Astrocyte (in vitro differentiated cells and primary cell): ENCODE measurements around the gene LIME1. TPM values are rescaled to one million over a fixed set of nuclear protein-coding genes. Genes with fewer than 3 reads are reported as not detected.

Experiments
- DNase-seq: peaks from one replicate; pipeline ENCODE4 v3.0.0-alpha.2; 2010; ENCODE audit warnings: low read depth
- FAIRE-seq: peaks from 2 replicates; lab custom pipeline; 2011; peaks lifted over from hg19 to GRCh38; lab: Jason Lieb, UNC
- H2AFZ ChIP-seq: 2 replicates; pipeline ENCODE4 v1.6.0; 2012; ENCODE audit warnings: low read depth, low read length, inconsistent platforms
- H3K27ac ChIP-seq: 2 replicates; pipeline ENCODE4 v1.5.1; 2011; ENCODE audit warnings: low read depth, low read length, inconsistent platforms
- H3K27me3 ChIP-seq: 2 replicates; pipeline ENCODE4 v1.6.0; 2011; ENCODE audit warnings: low read length, inconsistent platforms; ENCODE audit not compliant: insufficient read depth
- H3K36me3 ChIP-seq: 2 replicates; pipeline ENCODE4 v1.5.1; 2011; ENCODE audit warnings: low read length, inconsistent platforms; ENCODE audit not compliant: insufficient read depth
- H3K4me1 ChIP-seq: 2 replicates; pipeline ENCODE4 v1.5.1; 2011; ENCODE audit warnings: low read length, inconsistent platforms; ENCODE audit not compliant: insufficient read depth
- H3K4me2 ChIP-seq: 2 replicates; pipeline ENCODE4 v1.6.0; 2012; ENCODE audit warnings: low read length, inconsistent platforms
- H3K4me3 ChIP-seq: 2 replicates; pipeline ENCODE4 v1.5.1; 2011; ENCODE audit warnings: low read depth, mild to moderate bottlenecking, low read length, inconsistent platforms; ENCODE audit not compliant: insufficient read depth
- H3K79me2 ChIP-seq: 2 replicates; pipeline ENCODE4 v1.6.0; 2012; ENCODE audit warnings: mild to moderate bottlenecking, low read length, inconsistent platforms; ENCODE audit not compliant: insufficient read depth
- H3K9ac ChIP-seq: 2 replicates; pipeline ENCODE4 v1.6.0; 2012; ENCODE audit warnings: mild to moderate bottlenecking, low read length, inconsistent platforms
- H3K9me3 ChIP-seq: 2 replicates; pipeline ENCODE4 v1.5.1; 2012; ENCODE audit warnings: low read depth, mild to moderate bottlenecking, low read length, inconsistent platforms; ENCODE audit not compliant: insufficient read depth
- H4K20me1 ChIP-seq: 2 replicates; pipeline ENCODE4 v1.6.0; 2012; ENCODE audit warnings: low read length, inconsistent platforms; ENCODE audit not compliant: insufficient read depth
- H3K27ac Mint-ChIP-seq: one replicate; pipeline ENCODE4 v1.8.0; 2021; ENCODE audit warnings: mild to moderate bottlenecking, mixed read lengths; ENCODE audit not compliant: unreplicated experiment
- H3K27me3 Mint-ChIP-seq: one replicate; pipeline ENCODE4 v1.8.0; 2021; ENCODE audit warnings: low read depth, mixed read lengths; ENCODE audit not compliant: unreplicated experiment
- H3K36me3 Mint-ChIP-seq: one replicate; pipeline ENCODE4 v1.8.0; 2021; ENCODE audit warnings: low read depth, mixed read lengths; ENCODE audit not compliant: unreplicated experiment
- H3K4me1 Mint-ChIP-seq: one replicate; pipeline ENCODE4 v1.8.0; 2021; ENCODE audit warnings: low read depth, mixed read lengths; ENCODE audit not compliant: unreplicated experiment
- H3K4me3 Mint-ChIP-seq: one replicate; pipeline ENCODE4 v1.8.0; 2021; ENCODE audit warnings: mild to moderate bottlenecking, moderate library complexity, mixed read lengths; ENCODE audit not compliant: unreplicated experiment
- H3K9me3 Mint-ChIP-seq: one replicate; pipeline ENCODE4 v1.8.0; 2021; ENCODE audit warnings: mild to moderate bottlenecking, mixed read lengths; ENCODE audit not compliant: unreplicated experiment
- EZH2 ChIP-seq: IDR thresholded peaks from 2 replicates; pipeline ENCODE4 v1.6.1; 2012; ENCODE audit warnings: mild to moderate bottlenecking, low read length, inconsistent platforms; ENCODE audit not compliant: insufficient read depth
- total RNA-seq: library from RNA; stranded (reverse); gene quantifications from 2 replicates; pipeline ENCODE4 v1.2.1, GENCODE V29; 2021
- TF ChIP-seq, protein P1 (sequence below): IDR thresholded peaks from 2 replicates; pipeline ENCODE4 v1.5.1; 2011; ENCODE audit warnings: low read depth, mild to moderate bottlenecking, inconsistent platforms, low read length, moderate library complexity; ENCODE audit not compliant: insufficient read depth

Gene LIME1
- total RNA-seq, 1 donor from 2014 or later, result 7.6 TPM

DNA sequence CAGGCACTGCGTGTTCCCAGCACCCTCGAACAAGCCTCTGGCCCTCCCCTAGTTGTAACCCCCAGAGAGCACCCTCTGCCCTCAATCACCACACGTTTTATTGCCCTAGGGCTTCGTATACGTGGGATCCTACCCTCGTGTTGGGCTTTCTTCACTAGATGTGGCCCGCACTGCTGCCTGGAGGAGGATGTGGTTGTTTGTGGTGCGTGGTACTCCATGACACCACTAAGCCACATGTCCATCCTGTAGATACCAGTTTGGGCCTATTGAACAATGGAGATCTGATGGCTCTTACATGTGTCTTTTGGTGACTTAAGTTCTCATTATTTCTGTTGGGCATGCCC is 20.2 kb downstream of the LIME1 start:
- H3K27me3 Mint-ChIP-seq, result no peaks in the 10 kb centered on the region

DNA sequence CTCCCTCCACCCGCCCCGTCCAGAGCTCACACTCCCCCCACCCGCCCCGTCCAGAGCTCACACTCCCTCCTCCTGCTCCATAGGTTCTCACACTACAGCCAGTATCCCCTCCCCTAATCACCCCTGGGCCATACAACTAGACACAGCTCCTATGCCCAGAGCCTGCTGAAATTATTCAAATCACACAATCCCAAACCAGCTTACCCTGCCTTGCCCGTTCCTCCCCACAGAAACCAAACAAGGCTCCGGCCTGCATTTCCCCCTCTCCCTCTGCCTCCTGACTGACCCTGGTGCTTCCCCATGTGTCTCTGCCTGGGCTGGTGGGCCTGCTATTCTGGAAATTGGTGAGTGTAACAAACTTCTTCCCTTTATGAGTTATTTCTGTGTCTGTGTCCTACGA is 21.7 kb downstream of the LIME1 start:
- Histone ChIP-seq H3K9me3 (no peaks in the 10 kb centered on the region), H3K27ac (no peak overlapping the region), H3K4me3 (no peak overlapping the region), H4K20me1 (peaks cover 3% of the 10 kb centered on the region), H2AFZ (no peak overlapping the region), H3K4me1 (no peaks in the 10 kb centered on the region), H3K9ac (no peak overlapping the region), H3K79me2 (no peaks in the 10 kb centered on the region), H3K4me2 (no peak overlapping the region), H3K27me3 (no peaks in the 10 kb centered on the region), H3K36me3 (no peaks in the 10 kb centered on the region)
- DNase-seq (no peak), FAIRE-seq (no peak)
- peaks cover 12% of the 10 kb centered on the region for H3K36me3 Mint-ChIP-seq
- no peak for TF ChIP-seq EZH2
- TF ChIP-seq, protein P1, sequence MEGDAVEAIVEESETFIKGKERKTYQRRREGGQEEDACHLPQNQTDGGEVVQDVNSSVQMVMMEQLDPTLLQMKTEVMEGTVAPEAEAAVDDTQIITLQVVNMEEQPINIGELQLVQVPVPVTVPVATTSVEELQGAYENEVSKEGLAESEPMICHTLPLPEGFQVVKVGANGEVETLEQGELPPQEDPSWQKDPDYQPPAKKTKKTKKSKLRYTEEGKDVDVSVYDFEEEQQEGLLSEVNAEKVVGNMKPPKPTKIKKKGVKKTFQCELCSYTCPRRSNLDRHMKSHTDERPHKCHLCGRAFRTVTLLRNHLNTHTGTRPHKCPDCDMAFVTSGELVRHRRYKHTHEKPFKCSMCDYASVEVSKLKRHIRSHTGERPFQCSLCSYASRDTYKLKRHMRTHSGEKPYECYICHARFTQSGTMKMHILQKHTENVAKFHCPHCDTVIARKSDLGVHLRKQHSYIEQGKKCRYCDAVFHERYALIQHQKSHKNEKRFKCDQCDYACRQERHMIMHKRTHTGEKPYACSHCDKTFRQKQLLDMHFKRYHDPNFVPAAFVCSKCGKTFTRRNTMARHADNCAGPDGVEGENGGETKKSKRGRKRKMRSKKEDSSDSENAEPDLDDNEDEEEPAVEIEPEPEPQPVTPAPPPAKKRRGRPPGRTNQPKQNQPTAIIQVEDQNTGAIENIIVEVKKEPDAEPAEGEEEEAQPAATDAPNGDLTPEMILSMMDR, result no peak
- peak overlapping the region; percentile 72 for H3K27ac Mint-ChIP-seq
- peaks cover 4% of the 10 kb centered on the region for H3K4me1 Mint-ChIP-seq
- no peak overlapping the region for H3K4me3 Mint-ChIP-seq
- H3K27me3 Mint-ChIP-seq, result no peaks in the 10 kb centered on the region
- H3K9me3 Mint-ChIP-seq, result peaks cover 2% of the 10 kb centered on the region

More for the DNA sequence above, 20.2 kb downstream of the LIME1 start:
- Histone ChIP-seq H3K9ac (no peak overlapping the region), H4K20me1 (peaks cover 3% of the 10 kb centered on the region), H3K4me2 (no peak overlapping the region), H3K4me1 (no peaks in the 10 kb centered on the region), H3K79me2 (no peaks in the 10 kb centered on the region), H3K9me3 (no peaks in the 10 kb centered on the region), H3K27me3 (no peaks in the 10 kb centered on the region), H3K27ac (no peak overlapping the region), H2AFZ (no peak overlapping the region), H3K36me3 (no peaks in the 10 kb centered on the region), H3K4me3 (no peak overlapping the region)
- H3K27ac Mint-ChIP-seq, result peak overlapping the region; percentile 78
- peaks cover 4% of the 10 kb centered on the region for H3K4me1 Mint-ChIP-seq
- TF ChIP-seq, protein P1, result no peak
- TF ChIP-seq EZH2, result no peak
- no peak for DNase-seq
- peaks cover 2% of the 10 kb centered on the region for H3K9me3 Mint-ChIP-seq
- peaks cover 7% of the 10 kb centered on the region for H3K36me3 Mint-ChIP-seq
- no peak overlapping the region for H3K4me3 Mint-ChIP-seq
- no peak for FAIRE-seq

DNA sequence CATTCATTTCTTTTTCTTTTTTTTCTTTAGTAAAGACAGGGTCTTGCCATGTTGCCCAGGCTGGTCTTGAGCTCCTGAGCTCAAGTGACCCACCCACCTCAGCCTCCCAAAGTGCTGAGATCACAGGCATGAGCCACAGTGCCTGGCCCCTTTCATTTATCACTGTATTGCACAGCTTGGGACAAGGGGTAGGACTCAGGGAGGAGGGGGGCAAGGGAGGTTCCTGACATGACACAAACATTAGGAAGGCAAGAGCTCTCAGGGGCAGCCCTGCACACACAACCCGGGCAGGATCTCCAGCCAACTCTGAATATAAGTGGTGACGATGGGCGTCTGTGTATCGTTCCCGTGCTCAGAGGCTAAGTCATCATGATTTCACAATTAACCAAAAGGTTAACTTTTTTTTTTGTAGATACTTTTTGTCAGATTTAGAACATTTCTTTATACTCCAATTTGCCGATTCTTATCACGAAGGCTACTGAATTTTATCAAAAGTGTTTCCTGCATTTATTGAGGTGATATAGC is 23.0 kb downstream of the LIME1 start:
- Histone ChIP-seq H3K79me2 (no peaks in the 10 kb centered on the region), H2AFZ (no peak overlapping the region), H4K20me1 (no peaks in the 10 kb centered on the region), H3K4me1 (no peaks in the 10 kb centered on the region), H3K27ac (no peak overlapping the region), H3K27me3 (no peaks in the 10 kb centered on the region), H3K9me3 (no peaks in the 10 kb centered on the region), H3K4me3 (no peak overlapping the region), H3K9ac (no peak overlapping the region), H3K4me2 (no peak overlapping the region), H3K36me3 (no peaks in the 10 kb centered on the region)
- no peak overlapping the region for H3K27ac Mint-ChIP-seq
- H3K36me3 Mint-ChIP-seq, result peaks cover 12% of the 10 kb centered on the region
- no peaks in the 10 kb centered on the region for H3K27me3 Mint-ChIP-seq
- H3K9me3 Mint-ChIP-seq, result peaks cover 2% of the 10 kb centered on the region
- no peak overlapping the region for H3K4me3 Mint-ChIP-seq
- no peak for DNase-seq
- no peak for FAIRE-seq
- TF ChIP-seq EZH2, result no peak
- TF ChIP-seq, protein P1, result no peak
- H3K4me1 Mint-ChIP-seq, result no peaks in the 10 kb centered on the region
